Naive thymus-derived CD8-positive, alpha-beta T cell (primary cell): Measurements from ENCODE around the gene MPPED1. TPM values are rescaled to one million over a fixed set of nuclear protein-coding genes. Genes with fewer than 3 reads are reported as not detected.

ENCODE experiments used
- ATAC-seq, 2 donors: fragments of 150-1000 bp; cut with Tn5 transposase in 1 of 2; sonication (Bioruptor Pico), chemical (Tn5 transposase) in 1 of 2; 1 replicate in 1 of 2; 2 replicates in 1 of 2; pipeline ENCODE4 v1.10.0; 2021; ENCODE audit warnings: mild to moderate bottlenecking in 2 of 2, moderate library complexity in 2 of 2
- POLR2A ChIA-PET: fragments of 350-600 bp; sonication (Branson Sonifier 250); formaldehyde crosslinking; loops from one replicate; lab custom pipeline; 2021; ENCODE audit warnings: antibody characterized with exemption; lab: Charles Lee
- DNase-seq, 10 donors: peaks; one replicate each; pipeline versions ENCODE4 v3.0.0 to v3.0.0-alpha.2; 2020 to 2022
- H3K27ac Mint-ChIP-seq, 10 donors: one replicate each; pipeline ENCODE4 v1.8.0; 2020 to 2022; ENCODE audit warnings: mild to moderate bottlenecking in 10 of 10, mixed read lengths in 10 of 10, moderate library complexity in 4 of 10, inconsistent platforms in 1 of 10
- H3K27me3 Mint-ChIP-seq, 5 donors: one replicate each; pipeline ENCODE4 v1.8.0; 2021 to 2022; ENCODE audit warnings: mixed read lengths in 5 of 5
- H3K36me3 Mint-ChIP-seq, 3 donors: one replicate each; pipeline ENCODE4 v1.8.0; 2020 to 2022; ENCODE audit warnings: mixed read lengths in 3 of 3, mild to moderate bottlenecking in 2 of 3, inconsistent platforms in 1 of 3
- H3K4me1 Mint-ChIP-seq, 4 donors: one replicate each; pipeline ENCODE4 v1.8.0; 2021 to 2022; ENCODE audit warnings: mixed read lengths in 4 of 4
- H3K4me3 Mint-ChIP-seq, 10 donors: one replicate each; pipeline ENCODE4 v1.8.0; 2020 to 2022; ENCODE audit warnings: mild to moderate bottlenecking in 10 of 10, mixed read lengths in 10 of 10, moderate library complexity in 6 of 10, inconsistent platforms in 1 of 10
- H3K9me3 Mint-ChIP-seq, 9 donors: one replicate each; pipeline ENCODE4 v1.8.0; 2020 to 2022; ENCODE audit warnings: mixed read lengths in 9 of 9, mild to moderate bottlenecking in 3 of 9, inconsistent platforms in 1 of 9, moderate library complexity in 1 of 9
- polyA plus RNA-seq, 3 donors: library from polyadenylated mRNA; unstranded; fragments of 300-500 nt; fragmentation: Illumina TruSeq; gene quantifications; one replicate each; pipeline ENCODE4 v1.2.3, GENCODE V29; 2021
- total RNA-seq, 8 experiments: library from RNA in 2 of 8; stranded (reverse) in 2 of 8; gene quantifications; one replicate each; pipeline ENCODE4 v1.2.3 and lab custom pipeline; 2021 to 2026

MPPED1 gene
- total and polyA plus RNA-seq, 5 experiments from 2014 or later = 0.03 TPM; not detected in 4

GRCh38 chr22:43550672-43551071, 138.9 kb downstream of the MPPED1 start:
- ATAC-seq (no peak), DNase-seq (no peak)
- Mint-ChIP-seq H3K9me3 (peaks cover 0 to 5% (median 0%) of the 10 kb centered on the region in 9 donors), H3K27me3 (peaks cover 4 to 24% (median 6%) of the 10 kb centered on the region in 5 donors), H3K27ac (no peak overlapping the region), H3K36me3 (no peaks in the 10 kb centered on the region), H3K4me1 (no peaks in the 10 kb centered on the region), H3K4me3 (no peak overlapping the region)
- POLR2A ChIA-PET = no interaction called here

- no peak for DNase-seq
- no peaks in the 10 kb centered on the region for H3K4me1 Mint-ChIP-seq
- H3K9me3 Mint-ChIP-seq = peaks cover 0 to 17% (median 0%) of the 10 kb centered on the region in 9 donors
- H3K4me3 Mint-ChIP-seq = no peak overlapping the region
- ATAC-seq = no peak
- peaks cover 0 to 4% (median 0%) of the 10 kb centered on the region in 3 donors for H3K36me3 Mint-ChIP-seq
- H3K27me3 Mint-ChIP-seq = peaks cover 5 to 30% (median 8%) of the 10 kb centered on the region in 5 donors
- no peak overlapping the region for H3K27ac Mint-ChIP-seq
- POLR2A ChIA-PET = no interaction called here
Observed at GRCh38 chr22:43553451-43554258, 141.8 kb downstream of the MPPED1 start.

- no peak for DNase-seq
- POLR2A ChIA-PET = no interaction called here
- H3K36me3 Mint-ChIP-seq = peaks cover 0 to 4% (median 0%) of the 10 kb centered on the region in 3 donors
- peaks cover 0 to 22% (median 0%) of the 10 kb centered on the region in 9 donors for H3K9me3 Mint-ChIP-seq
- H3K4me1 Mint-ChIP-seq = no peaks in the 10 kb centered on the region
- peaks cover 5 to 30% (median 8%) of the 10 kb centered on the region in 5 donors for H3K27me3 Mint-ChIP-seq
- no peak overlapping the region for H3K4me3 Mint-ChIP-seq
- no peak overlapping the region for H3K27ac Mint-ChIP-seq
- ATAC-seq = no peak
Observed at GRCh38 chr22:43554259-43554636, 142.4 kb downstream of the MPPED1 start.

- peaks cover 8 to 30% (median 9%) of the 10 kb centered on the region in 5 donors for H3K27me3 Mint-ChIP-seq
- H3K4me1 Mint-ChIP-seq = no peaks in the 10 kb centered on the region
- H3K36me3 Mint-ChIP-seq = peaks cover 0 to 4% (median 0%) of the 10 kb centered on the region in 3 donors
- ATAC-seq (no peak), DNase-seq (no peak)
- H3K9me3 Mint-ChIP-seq = peaks cover 0 to 25% (median 0%) of the 10 kb centered on the region in 9 donors
- POLR2A ChIA-PET = no interaction called here
- H3K4me3 Mint-ChIP-seq = no peak overlapping the region
- H3K27ac Mint-ChIP-seq = no peak overlapping the region
Observed at GRCh38 chr22:43554694-43555365, 143.0 kb downstream of the MPPED1 start.

- H3K36me3 Mint-ChIP-seq = peaks cover 0 to 4% (median 0%) of the 10 kb centered on the region in 3 donors
- ATAC-seq (no peak), DNase-seq (no peak)
- no peaks in the 10 kb centered on the region for H3K4me1 Mint-ChIP-seq
- H3K27me3 Mint-ChIP-seq = peaks cover 8 to 30% (median 11%) of the 10 kb centered on the region in 5 donors
- H3K9me3 Mint-ChIP-seq = peaks cover 0 to 25% (median 0%) of the 10 kb centered on the region in 9 donors
- H3K4me3 Mint-ChIP-seq = no peak overlapping the region
- POLR2A ChIA-PET = no interaction called here
- H3K27ac Mint-ChIP-seq = no peak overlapping the region
Observed at GRCh38 chr22:43555561-43556515, 144.0 kb downstream of the MPPED1 start.

Other genes with a start within 250 kb of the MPPED1 start
- gene TTLL12, start 224.9 kb upstream of the MPPED1 start, total RNA-seq = 10 to 100 TPM; 26.0 to 26.9 TPM
- gene TTLL12, start 224.9 kb upstream of the MPPED1 start, polyA plus RNA-seq = 10 to 100 TPM; 16.2 to 31.4 (median 25.3) TPM
- gene SCUBE1, start 68.6 kb upstream of the MPPED1 start, total RNA-seq = not detected
- not detected for gene SCUBE1, start 68.6 kb upstream of the MPPED1 start, polyA plus RNA-seq